ENCODE measurements around the gene TCL1A. TPM values are rescaled to one million over a fixed set of nuclear protein-coding genes. Genes with fewer than 3 reads are reported as not detected.
"Not testable (repeated sequence)": the region's sequence is repeated elsewhere in the genome, so short reads cannot be mapped to it uniquely, and the experiment has no call there.

Gene TCL1A, protein sequence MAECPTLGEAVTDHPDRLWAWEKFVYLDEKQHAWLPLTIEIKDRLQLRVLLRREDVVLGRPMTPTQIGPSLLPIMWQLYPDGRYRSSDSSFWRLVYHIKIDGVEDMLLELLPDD
- total RNA-seq (ENCODE audit: unreplicated experiment) = not detected
- long read RNA-seq = 0 reads

DNA sequence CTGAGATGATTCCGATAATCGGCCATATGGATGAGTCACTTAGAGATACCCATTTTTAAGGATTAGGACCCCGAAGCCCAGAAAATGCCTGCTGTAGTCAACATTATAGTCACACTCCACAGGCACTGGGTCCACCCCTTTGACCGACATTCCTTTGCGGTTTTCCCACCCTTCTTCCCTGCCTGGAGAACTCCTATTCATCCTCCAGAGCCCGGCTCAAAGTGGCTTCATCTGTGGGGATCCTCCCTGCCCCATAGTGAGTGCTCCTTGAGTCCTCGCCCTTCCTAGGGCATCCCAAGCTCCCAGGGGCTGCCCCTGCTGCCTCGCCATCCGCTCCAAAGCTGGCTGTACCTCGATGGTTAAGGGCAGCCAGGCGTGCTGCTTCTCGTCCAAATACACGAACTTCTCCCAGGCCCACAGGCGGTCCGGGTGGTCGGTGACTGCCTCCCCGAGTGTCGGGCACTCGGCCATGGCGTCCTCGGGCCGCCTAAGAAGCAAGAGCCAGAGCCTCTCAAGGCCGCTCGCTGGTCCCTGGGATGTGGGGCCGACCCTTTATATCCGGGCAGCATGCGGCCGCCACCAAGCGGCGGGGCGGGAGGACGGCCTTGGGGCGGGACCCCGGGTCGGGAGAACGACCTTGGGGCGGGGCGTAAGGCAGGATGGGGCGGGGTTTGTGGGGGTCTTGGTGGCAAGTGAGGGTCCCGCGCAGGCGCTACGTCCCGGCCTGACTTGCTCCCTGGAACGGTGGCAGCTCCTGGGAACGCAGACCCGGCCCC, at the start of gene TCL1A:
Gene TCL1A, minus strand, starts transcription at position 530 of the 776 bp plus-strand sequence. Its CDS starts 59 bp downstream, at position 471.
- TF ChIP-seq, protein P1, sequence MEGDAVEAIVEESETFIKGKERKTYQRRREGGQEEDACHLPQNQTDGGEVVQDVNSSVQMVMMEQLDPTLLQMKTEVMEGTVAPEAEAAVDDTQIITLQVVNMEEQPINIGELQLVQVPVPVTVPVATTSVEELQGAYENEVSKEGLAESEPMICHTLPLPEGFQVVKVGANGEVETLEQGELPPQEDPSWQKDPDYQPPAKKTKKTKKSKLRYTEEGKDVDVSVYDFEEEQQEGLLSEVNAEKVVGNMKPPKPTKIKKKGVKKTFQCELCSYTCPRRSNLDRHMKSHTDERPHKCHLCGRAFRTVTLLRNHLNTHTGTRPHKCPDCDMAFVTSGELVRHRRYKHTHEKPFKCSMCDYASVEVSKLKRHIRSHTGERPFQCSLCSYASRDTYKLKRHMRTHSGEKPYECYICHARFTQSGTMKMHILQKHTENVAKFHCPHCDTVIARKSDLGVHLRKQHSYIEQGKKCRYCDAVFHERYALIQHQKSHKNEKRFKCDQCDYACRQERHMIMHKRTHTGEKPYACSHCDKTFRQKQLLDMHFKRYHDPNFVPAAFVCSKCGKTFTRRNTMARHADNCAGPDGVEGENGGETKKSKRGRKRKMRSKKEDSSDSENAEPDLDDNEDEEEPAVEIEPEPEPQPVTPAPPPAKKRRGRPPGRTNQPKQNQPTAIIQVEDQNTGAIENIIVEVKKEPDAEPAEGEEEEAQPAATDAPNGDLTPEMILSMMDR (IDR thresholded peaks at IDR 0.05; ENCODE audit: partially characterized antibody, unreplicated experiment) = no peak
- Mint-ChIP-seq H3K27me3 (ENCODE audit: unreplicated experiment) (peaks cover 3% of the 10 kb centered on the region), H3K4me3 (ENCODE audit: unreplicated experiment) (no peak within 1 kb of the TSS)

DNA sequence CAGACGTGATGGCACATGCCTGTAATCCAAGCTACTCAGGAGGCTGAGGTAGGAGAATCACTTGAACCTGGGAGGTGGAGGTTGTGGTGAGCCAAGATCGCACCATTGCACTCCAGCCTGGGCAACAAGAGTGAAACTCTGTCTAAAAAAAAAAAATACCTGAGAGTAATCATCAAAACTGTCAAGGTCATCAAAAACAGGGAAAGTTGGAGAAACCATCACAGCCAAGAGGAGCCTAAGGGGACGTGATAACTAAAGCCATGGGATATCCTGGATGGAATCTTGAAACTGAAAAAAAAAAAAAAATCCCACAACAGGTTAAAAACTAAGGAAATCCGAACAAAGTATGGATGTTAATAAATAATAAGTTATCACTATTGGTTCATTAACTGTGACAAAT, 49.1 kb upstream of the TCL1A start:
- H3K27me3 Mint-ChIP-seq (ENCODE audit: unreplicated experiment); H3K4me1 Mint-ChIP-seq (ENCODE audit: low read depth, unreplicated experiment); H3K36me3 Mint-ChIP-seq (ENCODE audit: unreplicated experiment); H3K4me3 Mint-ChIP-seq (ENCODE audit: unreplicated experiment); H3K27ac Mint-ChIP-seq (ENCODE audit: unreplicated experiment); H3K9me3 Mint-ChIP-seq (ENCODE audit: unreplicated experiment); DNase-seq: not testable (repeated sequence)

More for the DNA sequence above, at the start of gene TCL1A:
- H3K27ac Mint-ChIP-seq (ENCODE audit: unreplicated experiment) = no peak within 1 kb of the TSS
- peaks cover 5% of the 10 kb centered on the region for H3K36me3 Mint-ChIP-seq (ENCODE audit: unreplicated experiment)
- DNase-seq = no peak
- peaks cover 5% of the 10 kb centered on the region for H3K9me3 Mint-ChIP-seq (ENCODE audit: unreplicated experiment)
- no peaks in the 10 kb centered on the region for H3K4me1 Mint-ChIP-seq (ENCODE audit: low read depth, unreplicated experiment)

DNA sequence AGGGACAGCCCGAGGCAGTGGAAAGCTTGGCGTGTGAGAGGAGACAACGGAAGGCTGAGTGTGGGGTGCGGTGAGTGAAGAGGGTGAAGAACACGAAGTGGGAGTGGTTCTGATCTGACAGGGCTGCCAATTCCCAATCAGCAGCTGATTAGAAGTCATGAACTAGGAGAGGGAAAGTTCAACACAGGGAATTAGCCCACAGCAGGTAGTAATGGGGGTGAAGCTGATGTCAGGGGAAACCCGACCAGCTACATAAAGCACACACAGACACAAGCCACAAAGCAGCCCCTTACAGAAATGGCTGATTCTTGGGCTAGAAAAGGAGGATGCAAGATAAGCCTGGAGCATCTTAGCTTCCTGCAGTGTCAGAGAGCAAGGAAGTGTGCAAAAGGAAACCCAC, 47.5 kb upstream of the TCL1A start:
- Mint-ChIP-seq H3K9me3 (ENCODE audit: unreplicated experiment) (no peaks in the 10 kb centered on the region), H3K4me1 (ENCODE audit: low read depth, unreplicated experiment) (no peaks in the 10 kb centered on the region), H3K27me3 (ENCODE audit: unreplicated experiment) (peaks cover 6% of the 10 kb centered on the region), H3K27ac (ENCODE audit: unreplicated experiment) (no peak overlapping the region), H3K36me3 (ENCODE audit: unreplicated experiment) (no peaks in the 10 kb centered on the region), H3K4me3 (ENCODE audit: unreplicated experiment) (no peak overlapping the region)
- DNase-seq = no peak
- TF ChIP-seq, protein P1 (IDR thresholded peaks at IDR 0.05; ENCODE audit: partially characterized antibody, unreplicated experiment) = no peak

DNA sequence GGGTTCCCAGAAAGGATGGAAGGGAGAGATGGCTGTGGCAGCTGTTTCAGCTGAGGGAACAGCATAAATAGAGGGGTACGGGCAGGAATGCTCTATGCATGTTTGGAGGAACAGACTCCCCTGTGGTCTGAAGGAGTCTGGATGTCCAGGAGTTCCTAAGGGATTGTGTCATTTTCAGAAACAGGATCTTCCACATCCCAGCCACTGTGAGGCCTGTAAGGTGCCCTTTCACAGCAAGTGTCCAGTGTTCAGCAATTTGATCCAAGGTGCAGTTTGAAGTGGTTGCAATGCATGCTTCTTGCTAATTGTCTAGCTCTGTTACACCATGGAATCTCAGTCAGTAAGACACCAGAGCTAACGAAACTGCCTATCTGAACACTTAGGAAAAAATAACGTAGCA, 46.7 kb upstream of the TCL1A start:
- Mint-ChIP-seq H3K36me3 (ENCODE audit: unreplicated experiment) (no peaks in the 10 kb centered on the region), H3K27ac (ENCODE audit: unreplicated experiment) (no peak overlapping the region), H3K27me3 (ENCODE audit: unreplicated experiment) (peaks cover 6% of the 10 kb centered on the region), H3K9me3 (ENCODE audit: unreplicated experiment) (no peaks in the 10 kb centered on the region), H3K4me1 (ENCODE audit: low read depth, unreplicated experiment) (no peaks in the 10 kb centered on the region), H3K4me3 (ENCODE audit: unreplicated experiment) (no peak overlapping the region)
- TF ChIP-seq, protein P1 (IDR thresholded peaks at IDR 0.05; ENCODE audit: partially characterized antibody, unreplicated experiment) = no peak
- no peak for DNase-seq

DNA sequence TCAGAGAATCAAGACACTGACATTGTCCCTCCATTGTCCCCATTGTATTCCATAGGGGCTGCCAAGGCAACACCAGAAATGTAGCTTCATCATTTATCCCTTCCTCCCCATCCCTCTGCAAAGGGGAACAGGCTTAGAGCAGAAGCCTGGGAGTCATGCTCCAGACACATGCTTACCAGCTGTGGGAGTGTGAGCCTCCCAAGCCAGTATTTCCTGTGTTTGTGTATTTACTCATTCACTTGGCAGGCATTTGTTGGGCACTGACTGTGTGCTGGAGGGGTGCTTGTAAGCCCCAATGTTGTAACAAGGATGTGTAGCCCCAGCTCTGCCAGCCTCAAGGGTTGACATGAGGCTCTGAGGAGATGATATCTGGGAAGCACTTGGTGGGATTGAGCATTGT, 46.0 kb upstream of the TCL1A start:
- no peaks in the 10 kb centered on the region for H3K36me3 Mint-ChIP-seq (ENCODE audit: unreplicated experiment)
- no peak overlapping the region for H3K4me3 Mint-ChIP-seq (ENCODE audit: unreplicated experiment)
- no peaks in the 10 kb centered on the region for H3K4me1 Mint-ChIP-seq (ENCODE audit: low read depth, unreplicated experiment)
- H3K9me3 Mint-ChIP-seq (ENCODE audit: unreplicated experiment) = no peaks in the 10 kb centered on the region
- TF ChIP-seq, protein P1 (IDR thresholded peaks at IDR 0.05; ENCODE audit: partially characterized antibody, unreplicated experiment) = no peak
- peaks cover 6% of the 10 kb centered on the region for H3K27me3 Mint-ChIP-seq (ENCODE audit: unreplicated experiment)
- DNase-seq = no peak
- no peak overlapping the region for H3K27ac Mint-ChIP-seq (ENCODE audit: unreplicated experiment)

All from glutamatergic neuron (in vitro differentiated cells).